Fibroblast of mammary gland (primary cell): Measurements from ENCODE around the gene CA10.

ENCODE experiments used
- DNase-seq: peaks from one replicate; pipeline ENCODE4 v3.0.0-alpha.2; 2010; ENCODE audit warnings: low read depth
- H3K4me3 ChIP-seq: 2 replicates; pipeline ENCODE4 v1.5.1; 2011; ENCODE audit warnings: low read depth, mild to moderate bottlenecking, low read length, moderate library complexity; ENCODE audit not compliant: control insufficient read depth
- TF ChIP-seq, protein P1 (sequence below): conservative IDR thresholded peaks from 2 replicates; pipeline ENCODE4 v1.5.1; 2011; ENCODE audit warnings: low read depth, low read length, inconsistent platforms; ENCODE audit not compliant: control insufficient read depth, insufficient read depth

The CA10 gene

GRCh38 chr17:51590071-51590656 is 568.4 kb downstream of the CA10 start:
- DNase-seq: no peak
- TF ChIP-seq, protein P1, sequence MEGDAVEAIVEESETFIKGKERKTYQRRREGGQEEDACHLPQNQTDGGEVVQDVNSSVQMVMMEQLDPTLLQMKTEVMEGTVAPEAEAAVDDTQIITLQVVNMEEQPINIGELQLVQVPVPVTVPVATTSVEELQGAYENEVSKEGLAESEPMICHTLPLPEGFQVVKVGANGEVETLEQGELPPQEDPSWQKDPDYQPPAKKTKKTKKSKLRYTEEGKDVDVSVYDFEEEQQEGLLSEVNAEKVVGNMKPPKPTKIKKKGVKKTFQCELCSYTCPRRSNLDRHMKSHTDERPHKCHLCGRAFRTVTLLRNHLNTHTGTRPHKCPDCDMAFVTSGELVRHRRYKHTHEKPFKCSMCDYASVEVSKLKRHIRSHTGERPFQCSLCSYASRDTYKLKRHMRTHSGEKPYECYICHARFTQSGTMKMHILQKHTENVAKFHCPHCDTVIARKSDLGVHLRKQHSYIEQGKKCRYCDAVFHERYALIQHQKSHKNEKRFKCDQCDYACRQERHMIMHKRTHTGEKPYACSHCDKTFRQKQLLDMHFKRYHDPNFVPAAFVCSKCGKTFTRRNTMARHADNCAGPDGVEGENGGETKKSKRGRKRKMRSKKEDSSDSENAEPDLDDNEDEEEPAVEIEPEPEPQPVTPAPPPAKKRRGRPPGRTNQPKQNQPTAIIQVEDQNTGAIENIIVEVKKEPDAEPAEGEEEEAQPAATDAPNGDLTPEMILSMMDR: no peak
- H3K4me3 ChIP-seq: no peak overlapping the region

GRCh38 chr17:51588063-51588462 is 570.5 kb downstream of the CA10 start:
- DNase-seq: no peak
- TF ChIP-seq, protein P1: no peak
- no peak overlapping the region for H3K4me3 ChIP-seq

DNA sequence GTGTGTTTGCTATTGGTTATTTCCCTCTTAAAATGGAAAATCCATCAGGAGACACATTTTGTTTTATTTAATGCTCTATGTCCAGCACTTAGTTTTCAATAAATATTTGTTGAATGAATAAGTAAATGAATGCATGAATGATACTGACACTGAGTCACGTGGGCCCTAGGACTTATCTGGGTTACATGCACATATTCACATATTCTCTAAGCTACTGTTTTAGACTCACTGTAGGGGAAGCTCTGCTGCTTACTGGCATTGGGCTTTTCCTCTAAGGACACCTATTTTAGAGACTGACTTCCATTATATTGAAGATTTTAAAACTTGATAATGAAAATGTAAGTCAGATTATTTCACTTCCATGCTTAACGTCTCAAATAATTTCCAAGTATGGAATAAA is 571.0 kb downstream of the CA10 start:
- H3K4me3 ChIP-seq: no peak overlapping the region
- TF ChIP-seq, protein P1: no peak
- no peak for DNase-seq

GRCh38 chr17:51585514-51586104 is 572.9 kb downstream of the CA10 start:
- TF ChIP-seq, protein P1: no peak
- no peak for DNase-seq
- H3K4me3 ChIP-seq: no peak overlapping the region

DNA sequence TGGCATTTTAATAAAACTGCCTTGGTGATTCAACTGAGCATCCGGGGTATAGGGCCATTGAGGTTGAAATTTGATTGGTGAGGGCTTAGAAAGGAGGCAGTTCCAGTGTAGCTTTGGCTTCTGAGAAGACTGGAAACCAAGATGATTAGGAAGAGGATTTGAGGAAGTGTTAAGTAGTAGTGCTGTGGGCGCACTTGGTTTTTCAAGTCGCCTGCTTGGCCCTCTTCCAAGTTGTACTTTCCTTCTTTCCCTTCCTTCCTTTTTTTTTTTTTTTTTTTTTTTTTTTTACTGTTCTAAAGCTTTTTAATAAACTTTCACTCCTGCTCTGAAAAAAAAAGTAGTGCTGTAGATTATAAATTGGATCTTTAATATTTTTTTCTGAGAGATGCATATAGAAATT is 577.6 kb downstream of the CA10 start:
- no peak for DNase-seq
- TF ChIP-seq, protein P1: no peak
- H3K4me3 ChIP-seq: no peak overlapping the region
